Prostate gland (tissue), 2 donors: ENCODE measurements around the gene SYNPR. TPM values are rescaled to one million over a fixed set of nuclear protein-coding genes. Genes with fewer than 3 reads are reported as not detected.

ENCODE experiments used
- DNase-seq: peaks from one replicate; pipeline ENCODE4 v3.0.0-alpha.2; 2019; ENCODE audit warnings: low spot score
- H3K27ac ChIP-seq, 2 donors: fragments of 200-600 bp; sonication (generic); 2 replicates each; pipeline ENCODE4 v1.5.1; 2017 to 2019
- H3K27me3 ChIP-seq: fragments of 200-600 bp; sonication (generic); replicated peaks from 2 replicates; pipeline ENCODE4 v1.5.1; 2019; ENCODE audit not compliant: insufficient read depth
- H3K36me3 ChIP-seq, 2 donors: fragments of 200-600 bp; sonication (generic); 1 replicate in 1 of 2; 2 replicates in 1 of 2; pipeline versions ENCODE4 v1.5.1 to v1.8.1; 2017 to 2019
- H3K4me1 ChIP-seq: fragments of 200-600 bp; sonication (generic); replicated peaks from 2 replicates; pipeline ENCODE4 v1.5.1; 2019
- H3K4me3 ChIP-seq, 2 donors: fragments of 200-600 bp; sonication (generic); 2 replicates each; pipeline ENCODE4 v1.5.1; 2017 to 2019
- H3K9me3 ChIP-seq: fragments of 200-600 bp; sonication (generic); 2 replicates; pipeline ENCODE4 v1.5.1; 2017
- CTCF ChIP-seq, 4 experiments: fragments of 200-600 bp in 2 of 4; fragments of 450-650 bp in 2 of 4; sonication (generic) in 2 of 4; IDR thresholded peaks; 1 replicate in 3 of 4; 2 replicates in 1 of 4; pipeline ENCODE4 v1.5.1; 2016 to 2019; ENCODE audit warnings: antibody characterized with exemption in 4 of 4, mild to moderate bottlenecking in 2 of 4, moderate library complexity in 2 of 4
- POLR2A ChIP-seq: fragments of 450-650 bp; IDR thresholded peaks from one replicate; pipeline ENCODE4 v1.6.1; 2016; ENCODE audit warnings: antibody characterized with exemption, mild to moderate bottlenecking
- POLR2AphosphoS5 ChIP-seq: sonication (generic); formaldehyde crosslinking; IDR thresholded peaks from one replicate; pipeline ENCODE4 v1.6.1; 2017; ENCODE audit warnings: antibody characterized with exemption
- WGBS: methylation state at CpG from one replicate; pipeline ENCODE4 v1.1.5; 2018; 5-methylcytosine and 5-hydroxymethylcytosine counted together
- intact Hi-C: fragments of 100-400 bp; cut with DNase I; formaldehyde crosslinking; loops from one replicate; pipeline ENCODE4 v1.14.2; 2022
- total RNA-seq, 2 donors: library from RNA; depleted of rRNA; stranded (reverse); fragments of >200 nt; gene quantifications; one replicate each; pipeline ENCODE4 v1.1.0, GENCODE V29; 2016

Gene SYNPR
- total RNA-seq, 2 donors from 2014 or later: not detected

- no peaks in the 10 kb centered on the region for H3K4me1 ChIP-seq
- intact Hi-C loops: no loop called here
- 70% methylated on average over 5 of the region's 5 CpGs for WGBS
- H3K27me3 ChIP-seq: no peaks in the 10 kb centered on the region
- DNase-seq: no peak
- H3K9me3 ChIP-seq: no peaks in the 10 kb centered on the region
- H3K27ac ChIP-seq: no peak overlapping the region
- TF ChIP-seq POLR2AphosphoS5 (no peak), POLR2A (no peak), CTCF (IDR thresholded peaks at IDR 0.05) (no peak)
- no peak overlapping the region for H3K4me3 ChIP-seq
- no peaks in the 10 kb centered on the region for H3K36me3 ChIP-seq
These were observed 245.0 kb downstream of the SYNPR start for GRCh38 chr3:63523100-63523499.

- H3K4me1 ChIP-seq: no peaks in the 10 kb centered on the region
- TF ChIP-seq POLR2A: no peak
- TF ChIP-seq CTCF (IDR thresholded peaks at IDR 0.05): no peak
- TF ChIP-seq POLR2AphosphoS5: no peak
- no peak for DNase-seq
- 85% methylated on average over 4 of the region's 4 CpGs for WGBS
- no peak overlapping the region for H3K27ac ChIP-seq
- no peaks in the 10 kb centered on the region for H3K36me3 ChIP-seq
- no peak overlapping the region for H3K4me3 ChIP-seq
- H3K9me3 ChIP-seq: no peaks in the 10 kb centered on the region
- intact Hi-C loops: no loop called here
- H3K27me3 ChIP-seq: no peaks in the 10 kb centered on the region
These were observed 250.4 kb downstream of the SYNPR start for GRCh38 chr3:63528325-63529000.

- Histone ChIP-seq H3K27me3 (no peaks in the 10 kb centered on the region), H3K36me3 (no peaks in the 10 kb centered on the region), H3K9me3 (no peaks in the 10 kb centered on the region), H3K4me3 (no peak overlapping the region), H3K27ac (no peak overlapping the region), H3K4me1 (no peaks in the 10 kb centered on the region)
- no peak for DNase-seq
- intact Hi-C loops: no loop called here
- WGBS: 67% methylated on average over 5 of the region's 5 CpGs
- TF ChIP-seq POLR2AphosphoS5: no peak
- no peak for TF ChIP-seq CTCF (IDR thresholded peaks at IDR 0.05)
- TF ChIP-seq POLR2A: no peak
These were observed 254.4 kb downstream of the SYNPR start for GRCh38 chr3:63532521-63532920.

GRCh38 chr3:63538919-63539318 lies 260.8 kb downstream of the SYNPR start:
- Histone ChIP-seq H3K27me3 (no peaks in the 10 kb centered on the region), H3K4me3 (no peak overlapping the region), H3K27ac (no peak overlapping the region), H3K9me3 (no peaks in the 10 kb centered on the region), H3K36me3 (no peaks in the 10 kb centered on the region), H3K4me1 (no peaks in the 10 kb centered on the region)
- WGBS: 61% methylated on average over 1 of the region's 1 CpG
- TF ChIP-seq POLR2AphosphoS5 (no peak), POLR2A (no peak), CTCF (IDR thresholded peaks at IDR 0.05) (no peak)
- intact Hi-C loops: no loop called here
- no peak for DNase-seq

- no peaks in the 10 kb centered on the region for H3K36me3 ChIP-seq
- H3K9me3 ChIP-seq: no peaks in the 10 kb centered on the region
- H3K4me3 ChIP-seq: no peak overlapping the region
- intact Hi-C loops: no loop called here
- H3K27me3 ChIP-seq: no peaks in the 10 kb centered on the region
- TF ChIP-seq CTCF (IDR thresholded peaks at IDR 0.05) (no peak), POLR2AphosphoS5 (no peak), POLR2A (no peak)
- DNase-seq: no peak
- 71% methylated on average over 1 of the region's 1 CpG for WGBS
- no peak overlapping the region for H3K27ac ChIP-seq
- no peaks in the 10 kb centered on the region for H3K4me1 ChIP-seq
These were observed 277.7 kb downstream of the SYNPR start for GRCh38 chr3:63555767-63556166.
